ENCODE results near the gene MECR. TPM values are rescaled to one million over a fixed set of nuclear protein-coding genes. Genes with fewer than 3 reads are reported as not detected.

MECR gene
- total RNA-seq = 20.7 and 27.4 TPM in 2 replicates

DNA sequence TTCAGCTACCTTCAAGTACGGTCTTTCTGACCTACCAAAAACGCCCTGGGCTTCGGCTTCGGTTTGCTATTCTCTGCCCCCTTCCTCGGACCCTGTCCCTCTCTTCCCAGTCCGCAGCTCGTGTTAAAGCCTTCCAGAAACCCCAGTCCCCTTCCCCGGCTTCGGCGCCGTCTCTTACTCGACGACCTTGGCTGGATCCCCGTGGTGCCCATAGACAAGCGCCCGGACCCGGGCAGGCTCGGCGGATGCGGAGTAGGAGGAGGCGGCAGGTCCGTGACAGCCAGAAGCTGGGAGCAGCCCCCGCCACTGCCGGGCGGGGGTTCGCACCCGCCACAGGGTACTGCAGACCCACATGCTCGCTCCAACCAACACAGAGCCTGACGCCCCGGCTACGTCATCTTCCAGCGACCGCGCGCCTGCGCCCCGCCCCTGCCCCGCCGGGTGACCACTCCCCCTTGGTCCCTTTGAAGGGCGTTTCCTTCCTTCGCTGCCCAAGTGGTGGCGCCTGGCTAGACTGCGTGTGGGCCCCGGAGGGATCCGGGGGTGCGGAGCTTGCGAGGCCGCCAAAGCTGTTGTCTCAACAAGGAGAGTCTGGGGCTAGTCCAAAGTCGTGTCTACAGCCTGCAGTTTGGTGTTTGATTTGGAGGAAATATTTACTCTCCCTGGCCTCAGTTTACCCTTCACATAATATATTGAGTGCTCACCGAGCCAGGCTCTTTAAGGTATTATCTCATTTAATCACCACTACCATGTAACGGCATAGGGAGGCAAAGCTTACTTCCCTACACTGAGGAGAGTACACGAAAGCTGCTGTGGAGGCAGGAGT, at the start of gene MECR:
Gene MECR (minus strand): TSS at position 382 of the 826 bp plus-strand sequence. CDS start 28 bp downstream, at position 354.

GRCh38 chr1:29235955-29236711, 5.4 kb upstream of the MECR start, which contains the start of gene PTPRU:
PTPRU (plus strand) TSS chr1:29236522; CDS start chr1:29236645, 123 bp downstream.

GRCh38 chr1:29181413-29182225, 49.1 kb downstream of the MECR start, which contains the start of gene SRSF4:
SRSF4 (minus strand) TSS chr1:29181900; CDS start chr1:29181752, 148 bp downstream.

Small RNAs within 50 kb of the gene (small RNA-seq; reads per million reads assigned to genes)
- not detected for gene RF02271

Other genes with a start within 250 kb of the MECR start
- 0.33 and 0.67 TPM in 2 replicates for gene TMEM200B, start 107.0 kb downstream of the MECR start, total RNA-seq
- 33.0 and 42.2 TPM in 2 replicates for gene SRSF4, start 49.0 kb downstream of the MECR start, total RNA-seq
- gene PTPRU, start 5.6 kb upstream of the MECR start, total RNA-seq = 3.6 and 8.4 TPM in 2 replicates

Data from vein endothelial cell (primary cell).